Fibroblast of peridontal ligament (primary cell): Measurements from ENCODE around the gene ABR.

Experiments used
- DNase-seq: peaks from one replicate; pipeline ENCODE4 v3.0.0-alpha.2; 2010; ENCODE audit errors: extremely low read depth

Gene ABR

GRCh38 chr17:958712-959451 lies 220.9 kb downstream of the ABR start:
- DNase-seq: no peak

GRCh38 chr17:957856-958421 lies 221.8 kb downstream of the ABR start:
- no peak for DNase-seq

- no peak for DNase-seq
Measured at GRCh38 chr17:956905-957304, 222.9 kb downstream of the ABR start.

- DNase-seq: peak; percentile 48
Measured at GRCh38 chr17:954431-955164, 225.2 kb downstream of the ABR start.

GRCh38 chr17:953767-954166 lies 226.0 kb downstream of the ABR start:
- no peak for DNase-seq
